NCI-H1436 (cell line): ENCODE data around the gene FAM149B1.
"Not testable (repeated sequence)": the region's sequence is repeated elsewhere in the genome, so short reads cannot be mapped to it uniquely, and the experiment has no call there.

Experiments
- DNase-seq: peaks from one replicate; lab custom pipeline; 2025; lab: John Stamatoyannopoulos, UW

FAM149B1 gene

DNA sequence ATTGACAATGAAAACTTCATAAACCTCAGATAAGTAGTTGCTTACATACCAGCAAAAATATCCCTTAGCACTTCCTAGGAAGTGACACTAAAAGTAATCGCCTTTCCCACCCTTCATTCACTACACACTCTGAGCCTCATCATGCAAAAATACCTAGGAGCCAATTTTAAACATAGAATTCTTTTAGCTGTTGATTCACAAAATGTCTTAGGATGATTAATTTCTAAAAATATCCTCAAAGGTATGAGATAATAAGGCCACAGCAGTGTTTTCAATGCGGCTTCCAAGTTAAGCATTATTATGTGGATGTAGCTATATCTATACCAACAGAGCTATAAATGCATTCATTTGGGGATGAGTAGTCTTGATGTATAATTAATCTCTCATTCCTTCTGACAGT is 66.0 kb downstream of the FAM149B1 start:
- no peak for DNase-seq

DNA sequence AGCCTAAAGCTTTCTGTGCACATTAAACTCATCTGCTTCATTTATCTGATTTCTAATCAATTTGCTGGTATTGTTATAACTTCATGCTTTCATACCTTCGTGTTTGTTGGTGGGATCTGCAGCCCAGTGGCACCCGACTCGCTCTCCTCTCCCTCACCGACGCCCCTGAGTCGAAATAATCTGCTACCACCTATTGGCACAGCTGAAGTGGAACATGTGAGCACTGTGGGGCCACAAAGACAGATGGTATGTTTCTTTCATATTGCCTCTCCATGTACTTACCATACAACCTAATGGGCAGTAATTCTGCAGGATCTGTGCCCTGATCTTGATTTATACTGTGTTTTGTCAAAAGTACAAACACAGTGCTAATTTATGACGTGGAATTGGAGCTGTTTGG is 66.8 kb downstream of the FAM149B1 start:
- DNase-seq: no peak

DNA sequence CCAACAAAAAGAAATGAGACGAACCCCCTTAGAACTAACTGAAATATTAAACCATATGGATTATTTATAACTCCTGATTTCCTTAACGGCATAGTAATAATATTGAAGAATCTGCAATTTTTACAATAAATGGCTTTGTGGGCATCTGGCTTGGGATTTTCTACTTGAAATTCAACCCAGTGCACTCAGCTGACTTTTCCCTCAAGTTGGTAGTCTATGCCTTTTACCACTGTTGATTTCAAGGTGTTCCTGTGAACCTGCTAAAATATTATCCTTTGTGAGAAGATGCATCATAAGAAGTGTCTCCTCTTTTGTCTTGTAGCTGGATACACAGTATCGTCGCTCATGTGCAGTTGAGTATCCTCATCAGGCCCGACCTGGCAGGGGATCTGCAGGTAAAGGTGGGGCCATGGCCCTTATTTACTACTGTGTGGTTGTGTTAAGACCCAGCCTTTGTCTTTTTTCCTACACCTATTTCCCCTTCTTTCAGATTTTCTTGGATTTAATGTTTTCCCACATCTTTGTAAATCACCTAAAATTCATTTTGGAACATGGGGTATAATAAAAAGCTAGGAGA is 71.2 kb downstream of the FAM149B1 start:
- DNase-seq: no peak

DNA sequence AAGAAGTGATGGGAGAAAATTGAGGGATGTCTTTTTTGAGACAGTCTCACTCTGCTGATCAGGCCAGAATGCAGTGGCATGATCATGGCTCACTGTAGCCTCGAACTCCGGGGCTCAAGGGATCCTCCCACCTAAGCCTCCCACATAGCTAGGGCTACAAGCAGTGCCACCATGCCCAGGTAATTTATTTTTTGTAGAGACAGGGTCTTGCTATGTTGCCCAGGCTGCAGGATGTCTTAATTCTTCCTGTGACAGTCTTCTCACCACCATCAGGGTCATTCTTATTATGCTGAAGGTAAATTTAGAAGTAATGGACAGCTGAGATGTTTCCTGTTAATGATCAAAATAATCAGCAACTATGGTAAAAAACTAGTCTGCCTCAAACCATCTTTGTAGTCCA is 72.0 kb downstream of the FAM149B1 start:
- DNase-seq: no peak

DNA sequence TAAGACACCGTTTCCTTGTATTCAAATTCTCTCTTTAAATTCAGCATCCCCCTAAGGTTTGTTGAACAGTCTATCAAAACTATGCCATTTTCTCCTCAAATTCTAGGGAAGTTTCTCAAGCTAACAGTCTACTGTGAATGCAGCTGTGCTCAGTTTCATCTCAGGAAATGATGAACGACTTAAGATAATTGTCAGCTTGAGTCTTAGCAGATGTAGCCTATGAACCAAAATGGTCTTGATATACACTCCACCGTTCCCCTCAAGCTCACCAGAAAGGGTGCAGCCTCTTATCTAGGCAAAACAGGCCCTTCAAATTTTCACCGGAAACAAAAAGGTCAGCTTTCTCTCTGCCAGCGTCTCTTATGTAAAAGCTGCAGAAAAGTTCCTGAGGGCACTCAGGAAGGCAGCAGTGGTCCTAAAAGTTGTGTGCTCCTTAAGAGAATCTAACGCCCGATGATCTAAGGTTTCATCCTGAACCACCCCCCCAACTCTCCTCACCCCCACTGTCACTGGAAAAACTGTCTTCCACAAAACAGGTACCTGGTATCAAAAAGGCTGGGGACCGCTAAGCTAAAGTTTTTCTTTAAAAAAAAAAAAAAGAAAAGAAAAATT is 77.1 kb downstream of the FAM149B1 start:
- no peak for DNase-seq

DNA sequence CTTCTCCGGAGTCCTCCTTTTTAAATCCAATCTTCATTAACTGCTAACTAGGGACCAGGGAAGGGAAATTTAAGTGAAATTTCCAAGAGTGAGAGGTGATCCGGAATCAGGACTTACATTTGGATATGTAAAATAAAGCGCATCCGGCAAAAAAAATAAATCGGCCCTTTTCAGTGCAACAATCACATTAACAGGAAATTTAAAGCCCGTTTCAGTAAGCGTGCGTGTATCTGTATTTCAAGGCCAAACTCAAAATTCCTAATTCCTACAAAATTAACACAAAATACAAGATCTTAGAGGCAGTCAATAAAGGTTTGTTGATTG is 78.4 kb downstream of the FAM149B1 start:
- no peak for DNase-seq

DNA sequence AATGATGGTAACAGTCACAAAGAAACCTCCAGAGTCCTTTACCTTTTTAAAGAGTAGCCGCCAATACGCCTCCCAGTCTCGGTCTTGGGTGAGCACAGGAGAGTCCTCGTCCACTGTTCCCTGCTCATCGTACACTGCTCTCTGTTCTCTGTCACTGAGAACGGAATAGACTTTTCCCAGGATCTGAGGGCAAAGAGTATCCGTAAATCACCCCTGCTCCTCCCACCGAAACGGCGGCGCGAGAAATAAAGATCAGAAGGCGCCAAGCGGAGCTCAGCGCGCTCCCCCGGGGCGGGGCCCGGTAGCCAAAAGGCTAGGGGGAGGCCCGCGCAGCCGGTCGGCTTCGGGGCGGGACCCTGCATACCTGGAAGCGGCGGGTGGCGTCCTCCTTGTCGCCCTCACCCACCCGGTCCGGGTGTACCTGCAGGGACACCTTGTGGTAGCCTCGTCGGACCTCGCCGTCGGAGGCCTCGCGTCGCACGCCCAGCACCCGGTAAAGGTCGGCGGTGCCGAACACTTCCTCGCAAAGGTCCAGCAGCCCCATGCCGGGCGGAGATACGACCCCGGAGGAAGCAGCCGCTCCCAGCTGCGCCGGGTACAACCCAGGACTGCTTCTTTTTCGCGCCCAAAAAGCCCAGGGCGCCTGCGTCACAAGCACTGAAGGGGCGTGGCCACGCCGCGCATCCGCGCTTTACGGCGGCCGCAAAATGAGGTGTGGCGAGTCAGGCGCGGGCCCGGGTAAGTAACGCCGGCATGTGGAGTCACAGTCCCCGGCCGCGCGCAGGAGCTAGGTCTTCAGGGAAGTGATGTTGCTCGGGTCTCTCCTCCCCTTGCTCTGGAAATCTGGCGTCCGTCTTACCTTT is 79.0 kb downstream of the FAM149B1 start, which contains the start of gene DNAJC9:
Gene DNAJC9 (minus strand): TSS at position 610 of the 863 bp plus-strand sequence. CDS start 66 bp downstream, at position 544.
- DNase-seq: peak; percentile 94

DNA sequence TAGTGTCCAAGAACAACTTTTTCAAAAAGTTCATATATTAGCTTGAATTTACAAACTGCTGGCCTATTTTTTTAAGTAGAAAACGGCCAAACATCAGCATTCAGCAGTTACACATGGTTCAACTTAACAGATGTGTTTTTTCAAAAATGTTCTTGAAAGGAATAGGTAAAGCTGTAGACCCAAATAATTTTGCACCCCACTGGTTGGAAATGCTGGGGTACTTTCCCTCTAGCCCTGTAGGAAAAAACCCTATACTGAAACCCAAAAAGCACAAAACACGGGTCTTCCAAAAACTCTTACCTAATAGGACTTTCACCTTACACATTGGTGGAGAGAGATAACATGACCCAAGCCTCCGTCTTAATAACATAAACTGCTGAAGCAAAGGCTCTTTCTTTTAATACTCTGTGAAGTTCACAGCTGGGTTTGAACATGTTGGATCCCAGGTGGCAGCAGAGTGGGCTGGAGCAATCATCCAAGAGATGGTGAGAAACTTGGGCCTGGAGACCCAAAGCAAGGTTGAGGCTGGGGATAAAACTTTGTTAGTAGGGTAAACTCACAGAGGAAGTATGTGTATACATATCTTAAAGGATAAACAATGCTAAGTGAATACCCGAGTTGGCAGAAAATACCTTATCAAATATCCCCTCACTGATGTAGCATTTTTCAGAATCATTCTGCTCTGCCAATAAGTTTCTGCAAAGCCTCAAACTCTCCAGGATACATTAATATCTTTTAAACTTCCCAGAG is 79.8 kb downstream of the FAM149B1 start:
- no peak for DNase-seq

DNA sequence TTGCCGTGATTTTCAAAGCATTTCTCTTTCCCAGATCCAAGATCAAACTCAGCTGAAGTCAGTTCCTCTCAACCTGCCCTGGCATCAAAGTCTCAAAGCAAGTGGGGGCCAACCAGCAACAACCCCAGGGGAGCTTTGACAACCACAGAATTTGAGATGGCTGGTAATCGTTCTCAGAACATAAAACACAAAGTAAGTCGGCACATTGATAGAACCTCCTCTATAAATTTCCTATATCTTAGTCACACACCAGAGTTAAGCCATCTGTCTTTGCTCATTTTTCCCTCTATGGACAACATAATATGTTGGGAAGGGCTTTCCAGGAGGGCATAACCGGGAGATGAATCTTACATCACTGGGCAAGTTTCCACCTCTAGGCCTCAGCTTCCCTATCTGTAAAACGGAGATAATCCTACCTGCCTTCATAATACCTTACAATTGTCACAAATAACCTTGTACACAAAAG is 80.4 kb downstream of the FAM149B1 start:
- no peak for DNase-seq

DNA sequence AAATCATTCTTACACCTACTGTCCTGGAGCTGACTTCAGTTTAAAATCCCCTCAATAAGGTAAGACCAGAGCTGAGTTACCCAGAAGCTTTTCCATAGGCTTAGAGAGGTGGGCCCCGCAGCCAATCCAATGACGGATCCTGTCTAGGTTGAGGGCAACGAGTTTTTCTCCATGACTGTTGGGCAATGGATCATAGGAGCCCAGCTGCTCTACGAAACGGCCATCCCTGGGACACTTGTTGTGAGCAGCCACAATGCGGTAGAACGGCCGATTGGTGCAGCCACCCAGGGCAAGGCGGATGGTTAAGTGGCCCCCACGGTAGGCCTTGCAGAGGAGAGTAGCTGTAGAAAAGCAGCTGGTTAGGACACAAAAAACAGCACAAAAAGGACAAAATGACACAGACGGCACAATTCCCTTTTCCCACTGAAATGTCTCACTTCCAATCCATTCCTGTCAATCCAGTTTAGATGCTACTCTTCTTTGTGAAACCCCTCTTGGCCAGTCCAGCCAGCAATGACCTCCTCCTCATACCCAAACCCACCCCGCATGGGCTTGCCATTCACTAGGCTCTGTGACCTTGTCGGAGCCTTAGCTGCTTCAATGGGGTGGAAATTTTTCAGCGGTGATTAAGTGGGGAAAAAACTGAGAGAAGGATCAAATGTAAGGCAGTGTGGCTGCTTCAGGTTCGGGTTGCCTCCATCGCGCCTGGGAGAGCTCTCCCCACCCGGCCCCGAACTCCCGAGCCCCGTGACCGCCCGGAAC is 83.9 kb downstream of the FAM149B1 start:
- DNase-seq: no peak

DNA sequence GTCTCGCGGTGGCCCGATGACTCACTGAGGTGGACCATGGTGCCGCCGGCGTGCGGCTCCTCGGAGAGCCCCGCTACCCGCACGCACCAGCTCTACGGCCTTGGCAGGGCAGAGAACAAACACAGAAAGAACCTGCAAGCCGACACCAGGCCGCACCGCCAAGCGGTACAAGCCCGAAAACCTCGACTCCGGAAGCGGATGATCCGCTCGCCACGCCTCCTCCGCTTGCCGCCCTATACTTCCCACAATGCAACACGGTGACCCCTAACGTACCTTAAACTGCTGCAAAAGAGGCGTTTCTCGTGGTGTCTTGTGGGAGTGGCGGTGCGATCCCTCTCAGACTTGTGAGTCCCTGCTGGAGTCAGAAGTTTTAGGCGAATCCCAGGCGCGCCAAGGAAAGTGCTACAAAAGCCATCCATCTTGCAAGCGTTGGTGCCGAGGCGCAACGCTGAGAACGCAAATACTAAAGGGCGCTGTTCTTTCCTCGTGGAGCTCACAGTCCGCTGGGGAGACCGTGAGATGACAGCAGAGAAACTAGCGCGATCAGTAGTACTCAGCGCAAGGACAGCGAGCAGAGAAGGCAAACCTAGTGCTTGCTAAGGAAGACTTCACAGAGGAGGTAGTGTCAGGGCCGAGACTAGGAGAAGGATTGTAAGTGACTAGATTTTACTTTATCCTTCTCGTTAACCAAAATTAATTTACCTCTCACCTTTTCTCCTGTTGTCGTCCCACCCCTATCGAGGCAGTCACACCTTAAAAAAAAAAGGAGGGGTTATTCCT is 84.7 kb downstream of the FAM149B1 start, which contains the start of gene MRPS16:
Gene MRPS16 (minus strand): TSS at position 200 of the 780 bp plus-strand sequence. CDS start 162 bp downstream, at position 38.
- peak; percentile 94 for DNase-seq

DNA sequence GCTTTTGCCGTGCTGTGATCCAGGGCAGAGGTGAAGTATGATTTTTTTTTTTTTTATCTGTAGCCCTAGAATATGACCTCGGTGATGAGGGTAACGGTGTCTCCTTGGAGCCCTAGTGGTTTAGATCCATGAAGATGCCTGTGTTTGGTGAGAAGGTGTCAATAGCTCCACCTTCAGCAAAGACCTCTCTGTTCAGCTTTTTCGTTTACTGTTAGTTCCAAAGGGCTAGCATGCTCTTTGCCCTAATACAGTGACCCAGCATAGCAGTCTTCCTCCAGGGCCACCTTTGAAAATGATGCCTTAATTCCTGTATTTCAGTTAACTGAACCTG is 85.3 kb downstream of the FAM149B1 start:
- no peak for DNase-seq

DNA sequence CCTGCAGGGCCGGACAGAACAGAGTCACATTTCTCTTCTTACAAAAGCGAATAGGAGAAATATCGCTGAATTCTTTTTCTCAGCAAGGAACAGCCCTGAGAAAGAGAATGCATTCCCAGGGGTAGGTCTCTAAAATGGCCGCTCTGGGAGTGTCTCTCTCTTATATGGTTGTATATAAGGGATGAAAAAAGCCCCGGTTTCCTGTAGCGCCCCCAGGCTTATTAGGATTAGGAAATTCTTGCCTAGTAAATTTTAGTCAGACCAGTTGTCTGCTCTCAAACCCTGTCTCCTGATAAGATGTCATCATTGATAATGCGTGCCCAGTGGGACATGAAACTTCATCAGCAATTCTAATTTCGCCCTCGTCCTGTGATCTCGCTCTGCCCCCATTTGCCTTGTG is 90.7 kb downstream of the FAM149B1 start:
- not testable (repeated sequence) for DNase-seq

DNA sequence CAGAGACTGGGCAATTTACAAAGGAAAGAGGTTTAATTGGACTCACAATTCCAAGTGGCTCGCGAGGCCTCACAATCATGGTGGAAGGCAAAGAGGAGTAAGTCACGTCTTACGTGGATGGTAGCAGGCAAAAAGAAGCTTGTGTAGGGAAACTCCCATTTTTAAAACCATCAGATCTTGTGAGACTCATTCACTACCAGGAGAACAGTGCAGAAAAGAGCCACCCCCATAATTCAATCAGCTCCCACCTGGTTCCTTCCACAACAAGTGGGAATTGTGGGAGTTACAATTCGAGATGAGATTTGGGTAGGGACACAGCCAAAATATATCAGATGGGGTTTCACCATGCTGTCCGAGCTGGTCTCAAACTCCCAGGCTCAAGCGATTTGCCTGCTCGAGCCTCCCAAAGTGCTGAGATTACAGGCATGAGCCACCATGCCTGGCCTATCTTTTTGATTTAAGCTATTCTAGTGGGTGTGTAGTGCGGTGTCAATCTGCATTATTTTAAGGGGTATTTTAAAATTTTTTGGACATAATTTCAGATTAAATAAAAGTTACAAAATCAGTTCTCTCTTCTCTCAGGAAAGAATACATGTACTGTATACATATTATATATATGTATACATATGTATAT is 93.6 kb downstream of the FAM149B1 start:
- no peak for DNase-seq

DNA sequence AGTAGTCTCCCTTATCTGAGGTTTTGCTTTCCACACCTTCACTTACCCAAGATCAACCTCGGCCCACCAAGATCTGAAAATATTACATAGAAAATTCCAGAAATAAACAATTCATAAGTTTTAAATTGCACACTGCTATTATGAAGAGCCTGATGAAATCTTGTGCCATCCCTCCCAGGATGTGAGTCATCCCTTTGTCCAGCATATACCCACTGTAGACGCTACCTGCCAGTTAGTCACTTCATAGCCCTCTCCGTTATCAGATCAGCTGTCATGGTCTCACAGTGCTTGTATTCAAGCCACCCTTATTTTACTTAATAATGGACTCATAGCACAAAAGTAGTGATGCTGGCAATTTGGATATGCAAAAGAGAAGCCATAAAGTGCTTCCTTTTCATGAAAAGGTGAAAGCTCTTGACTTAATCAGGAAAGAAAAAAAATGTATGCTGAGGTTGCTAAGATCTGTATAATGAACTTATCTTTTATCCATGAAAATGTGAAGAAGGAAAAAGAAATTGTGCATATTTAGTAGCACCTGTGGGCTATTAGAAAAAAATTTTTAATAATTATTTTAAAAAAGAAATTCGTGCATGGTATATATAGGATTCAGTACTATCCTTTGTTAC is 94.3 kb downstream of the FAM149B1 start:
- DNase-seq: no peak

DNA sequence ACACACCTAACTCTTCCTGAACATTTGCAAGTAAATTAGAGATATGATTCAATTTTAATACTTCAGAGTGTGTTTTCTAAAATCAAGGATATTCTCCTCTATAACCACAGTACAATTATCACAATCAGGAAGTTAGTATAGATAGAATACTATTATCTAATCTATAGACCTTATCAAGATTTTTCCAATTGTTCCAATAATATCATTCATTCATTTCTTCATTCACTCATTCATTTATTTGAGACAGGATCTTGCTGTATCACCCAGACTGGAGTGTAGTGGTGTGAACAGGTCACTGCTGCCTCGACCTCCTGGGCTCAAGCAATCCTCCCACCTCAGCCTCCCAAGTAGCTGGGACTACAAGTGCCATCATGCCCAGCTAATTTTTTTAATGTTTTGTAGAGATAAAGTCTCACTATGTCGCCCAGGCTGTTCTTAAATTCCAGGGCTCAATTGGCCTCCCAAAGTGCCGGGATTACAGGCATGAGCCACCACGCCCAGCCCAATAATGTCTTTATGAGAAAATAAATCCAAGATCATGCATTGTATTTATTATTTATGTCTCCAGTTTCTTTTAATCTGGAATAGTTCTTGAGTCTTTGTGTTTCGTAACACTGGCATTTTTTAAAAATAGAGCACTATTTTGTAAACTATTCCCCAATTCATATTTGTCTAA is 95.1 kb downstream of the FAM149B1 start:
- DNase-seq: no peak

DNA sequence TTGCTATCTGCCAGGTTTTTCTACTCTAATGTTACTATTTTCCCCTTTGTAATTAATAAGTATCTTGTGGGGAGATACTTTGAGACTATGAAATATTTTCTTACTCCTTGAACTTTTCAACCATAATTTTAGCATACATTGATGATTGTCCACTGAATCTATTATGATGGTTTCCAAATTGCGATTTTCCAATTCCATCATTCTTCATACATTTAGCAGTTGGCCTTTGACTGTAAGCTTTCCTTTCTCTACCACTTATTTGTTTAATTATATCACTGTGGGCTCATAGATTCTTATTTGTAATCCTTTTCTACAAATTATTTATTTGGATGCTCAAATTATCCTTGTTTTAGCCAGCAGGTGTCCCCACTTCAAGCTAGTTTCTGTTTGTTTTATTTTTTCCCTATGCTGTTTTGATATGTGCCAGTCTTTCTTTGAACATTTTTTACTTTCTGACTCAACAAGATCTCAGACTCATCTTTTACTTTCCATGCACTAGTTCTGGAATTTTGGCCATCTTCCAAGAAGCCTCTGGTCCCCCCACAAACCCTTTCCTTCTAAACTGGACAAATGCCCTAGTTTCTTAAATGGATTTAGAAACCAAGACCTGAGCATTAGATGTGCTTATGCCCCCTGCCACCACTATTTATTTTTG is 95.9 kb downstream of the FAM149B1 start:
- DNase-seq: no peak

DNA sequence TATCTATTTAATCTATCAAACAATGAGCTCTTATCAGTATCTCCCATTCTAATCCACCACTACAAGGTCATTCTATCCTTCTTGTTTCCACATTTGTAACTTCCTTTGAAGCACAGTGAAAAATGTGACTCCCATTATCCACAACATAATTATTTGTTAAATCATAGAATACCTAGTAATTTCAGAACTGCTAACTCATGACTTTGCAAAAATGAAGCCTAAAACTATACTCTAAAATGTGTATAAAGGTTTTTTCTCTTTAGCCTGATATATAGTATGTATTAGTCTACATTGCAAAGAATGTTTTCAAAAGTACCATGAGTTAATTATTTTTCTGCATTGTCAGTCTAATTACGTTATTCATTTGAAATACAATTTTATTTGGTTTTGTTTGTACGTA is 96.5 kb downstream of the FAM149B1 start:
- DNase-seq: no peak

DNA sequence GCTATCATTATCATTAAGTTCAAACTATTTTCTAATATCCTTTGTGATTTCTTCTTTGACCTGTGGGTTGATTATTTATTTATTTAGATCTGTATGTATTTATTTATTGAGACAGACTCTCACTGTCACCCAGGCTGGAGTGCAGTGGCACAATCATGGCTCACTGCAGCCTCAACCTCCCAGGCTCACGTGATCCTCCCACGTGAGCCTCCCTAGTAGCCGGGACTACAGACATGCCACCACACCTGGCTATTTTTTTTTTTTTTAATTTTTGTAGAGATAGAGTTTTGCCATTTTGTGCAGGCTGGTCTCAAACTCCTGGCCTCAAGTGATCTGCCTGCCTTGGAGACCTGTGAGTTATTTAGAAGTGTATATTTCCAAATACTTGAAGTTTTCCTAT is 113.2 kb downstream of the FAM149B1 start:
- DNase-seq: no peak
